Embryonic facial prominence (tissue), 1 donor: ENCODE measurements around the gene RPP40.
"Not testable (repeated sequence)": the region's sequence is repeated elsewhere in the genome, so short reads cannot be mapped to it uniquely, and the experiment has no call there.

Experiments
- DNase-seq: peaks from one replicate; pipeline ENCODE4 v3.0.0-alpha.2; 2016; ENCODE audit errors: extremely low spot score

Gene RPP40

DNA sequence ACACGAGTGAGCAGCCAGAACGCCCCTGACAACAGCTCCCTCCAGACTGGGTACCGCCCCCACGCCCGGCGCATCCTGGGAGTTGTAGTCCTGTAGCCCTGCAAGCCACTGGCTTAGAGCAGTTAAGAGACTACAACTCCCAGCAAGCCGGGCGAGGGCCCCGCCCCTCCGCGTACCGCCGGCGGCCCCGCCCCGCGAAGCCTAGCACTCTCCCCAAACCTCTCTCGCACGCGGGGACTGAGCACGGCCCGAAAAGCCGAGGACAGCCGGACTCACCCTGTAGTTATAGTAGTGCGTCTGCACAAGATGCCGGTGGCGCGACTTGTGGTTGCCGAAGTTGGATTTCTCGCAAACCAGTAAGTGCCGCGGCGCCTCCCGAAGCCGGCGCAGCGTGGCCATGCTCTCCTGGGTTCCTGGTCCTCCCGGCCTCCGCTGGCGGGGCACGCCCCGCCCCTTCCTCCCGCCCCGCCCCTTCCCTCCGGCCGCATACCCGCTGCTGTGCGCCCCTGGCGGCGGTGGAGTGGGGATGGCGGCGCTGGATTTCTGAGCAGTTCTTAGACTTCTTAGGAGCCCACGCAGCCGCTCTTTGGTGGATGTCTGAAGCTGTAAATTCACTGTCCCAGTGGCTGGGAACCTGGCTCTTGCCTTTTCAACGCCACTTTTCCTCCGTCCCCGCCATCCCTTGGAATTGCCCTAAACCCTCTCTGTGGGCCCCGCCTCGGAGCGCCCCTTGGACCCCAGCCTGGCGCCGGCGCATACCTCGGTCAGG, at the start of gene RPP40:
RPP40 (minus strand) TSS at position 434 of the 769 bp plus-strand sequence; CDS start at position 399, 35 bp downstream.
- DNase-seq, result peak; percentile 94

GRCh38 chr6:5053038-5053437, 49.2 kb upstream of the RPP40 start:
- no peak for DNase-seq

DNA sequence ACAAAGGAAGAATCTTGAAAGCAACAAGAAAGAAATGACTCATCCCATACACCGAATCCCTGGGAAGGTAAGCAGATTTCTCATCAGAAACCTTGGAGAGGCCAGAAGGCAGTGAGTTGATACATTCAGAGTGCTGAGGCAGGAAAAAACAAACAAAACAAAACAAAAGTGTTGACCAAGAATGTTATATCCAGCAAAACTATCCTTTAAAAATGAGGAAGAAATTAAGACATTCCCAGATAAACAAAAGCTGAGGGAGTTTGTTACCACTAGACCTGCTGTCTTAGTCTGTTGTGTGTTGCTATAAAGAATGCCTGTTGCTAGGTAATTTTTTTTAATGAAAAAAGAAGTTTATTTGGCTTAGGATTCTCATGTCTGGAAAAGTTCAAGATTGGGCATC, 47.6 kb upstream of the RPP40 start:
- no peak for DNase-seq

- no peak for DNase-seq
Observed at GRCh38 chr6:5050009-5050408, 46.2 kb upstream of the RPP40 start.

DNA sequence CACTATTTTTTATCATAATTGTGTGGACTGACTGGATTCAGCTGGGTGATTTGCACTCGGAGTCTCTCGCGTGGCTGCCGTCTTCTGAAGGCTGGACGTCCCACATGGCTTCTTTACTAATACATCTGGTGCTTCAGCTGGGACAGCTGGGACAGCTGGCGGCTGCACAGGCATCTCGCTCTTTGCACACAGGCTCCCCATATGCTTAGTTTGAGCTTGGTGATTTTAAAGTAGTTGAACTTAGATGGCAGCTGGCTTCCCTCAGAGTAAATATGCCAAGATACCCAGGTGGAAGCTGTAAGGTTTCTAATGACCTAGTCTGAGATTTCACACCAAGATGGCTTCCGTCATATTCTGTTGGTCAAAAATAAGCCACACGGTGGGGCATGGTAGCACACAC, 42.6 kb upstream of the RPP40 start:
- DNase-seq, result no peak

- DNase-seq, result no peak
Observed at GRCh38 chr6:5045416-5045815, 41.6 kb upstream of the RPP40 start.

GRCh38 chr6:5044866-5045265, 41.0 kb upstream of the RPP40 start:
- DNase-seq, result no peak

DNA sequence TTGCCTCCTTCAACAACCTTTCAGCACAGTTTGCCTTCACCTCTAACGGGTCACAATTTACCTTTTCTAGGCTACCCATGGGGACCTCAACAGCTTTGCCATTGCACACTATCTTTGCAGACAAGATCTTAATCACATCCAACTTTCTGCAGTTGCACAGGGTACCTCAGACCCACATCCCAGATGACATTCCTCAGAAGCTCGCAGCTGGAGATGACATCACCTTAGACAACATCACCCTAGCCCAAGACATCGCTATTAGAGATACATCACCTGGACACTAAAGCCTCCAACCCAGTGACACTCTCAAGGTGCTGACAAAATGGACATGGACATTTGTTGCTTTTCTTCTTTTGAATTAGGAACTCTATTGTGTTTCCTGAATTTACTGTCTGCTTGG, 38.6 kb upstream of the RPP40 start:
- DNase-seq, result no peak

DNA sequence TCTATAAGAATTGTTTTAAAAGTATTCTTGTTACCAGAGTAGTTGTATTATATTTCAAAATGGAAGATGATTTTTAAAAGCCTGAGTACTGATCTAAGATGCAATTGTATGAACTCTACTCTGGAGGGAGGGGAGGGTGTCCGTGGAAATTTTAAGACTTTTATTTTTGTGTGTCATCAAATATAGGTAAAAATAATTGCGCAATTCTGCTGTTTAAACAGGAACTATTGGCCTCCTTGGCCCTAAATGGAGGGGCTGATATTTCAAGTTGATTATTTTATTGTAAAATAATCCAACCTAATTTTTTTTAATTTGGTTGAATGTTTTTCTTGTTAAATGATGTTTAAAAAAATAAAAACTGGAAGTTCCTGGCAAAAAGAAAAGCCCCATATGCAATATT, 38.1 kb upstream of the RPP40 start:
- DNase-seq, result no peak

- DNase-seq, result no peak
Observed at GRCh38 chr6:5036269-5036668, 32.4 kb upstream of the RPP40 start.

GRCh38 chr6:5034736-5035135, 30.9 kb upstream of the RPP40 start:
- no peak for DNase-seq

GRCh38 chr6:5034328-5034727, 30.5 kb upstream of the RPP40 start:
- no peak for DNase-seq

- DNase-seq, result not testable (repeated sequence)
Observed at GRCh38 chr6:5033214-5033904, 29.5 kb upstream of the RPP40 start.

DNA sequence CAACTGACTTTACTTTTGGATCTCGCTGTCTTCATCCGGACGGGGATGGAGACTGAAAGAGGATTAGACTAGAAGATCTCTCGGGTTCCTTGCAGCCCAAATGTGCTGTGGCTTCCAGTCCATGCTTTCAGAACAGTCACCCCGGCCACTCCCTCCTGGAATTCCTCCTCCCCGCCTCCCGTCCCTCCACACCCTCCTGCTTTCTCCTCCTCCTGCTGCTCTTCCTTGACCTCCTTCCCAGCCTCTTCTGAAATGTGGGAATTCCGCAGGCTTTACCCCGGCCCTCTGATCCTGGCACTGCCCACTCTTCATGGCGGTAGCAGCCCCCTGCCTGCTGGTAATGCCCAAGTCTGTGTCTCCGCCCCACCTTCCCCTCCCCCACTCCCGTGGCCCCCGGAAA, 28.9 kb upstream of the RPP40 start:
- DNase-seq, result not testable (repeated sequence)

- no peak for DNase-seq
Observed at GRCh38 chr6:5031150-5031549, 27.3 kb upstream of the RPP40 start.

GRCh38 chr6:5030596-5031136, 26.8 kb upstream of the RPP40 start:
- DNase-seq, result no peak

DNA sequence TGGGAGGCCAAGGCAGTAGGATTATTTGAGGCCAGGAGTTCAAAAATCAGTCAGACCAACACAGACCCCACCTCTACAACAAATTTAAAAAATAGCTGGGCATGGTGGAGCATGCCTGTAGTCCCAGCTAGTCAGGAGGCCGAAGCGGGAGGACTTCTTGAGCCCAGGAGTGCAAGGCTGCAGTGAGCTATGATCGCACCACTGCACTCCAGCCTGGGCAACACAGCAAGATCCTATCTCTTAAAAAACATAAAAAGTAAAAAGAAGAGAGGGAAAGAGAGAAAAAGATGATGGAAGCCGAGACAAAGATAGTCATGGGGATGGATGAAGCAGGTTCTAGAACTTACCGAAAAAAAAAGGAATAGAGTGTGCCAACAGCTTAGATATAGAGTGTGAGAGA, 25.8 kb upstream of the RPP40 start:
- DNase-seq, result no peak

DNA sequence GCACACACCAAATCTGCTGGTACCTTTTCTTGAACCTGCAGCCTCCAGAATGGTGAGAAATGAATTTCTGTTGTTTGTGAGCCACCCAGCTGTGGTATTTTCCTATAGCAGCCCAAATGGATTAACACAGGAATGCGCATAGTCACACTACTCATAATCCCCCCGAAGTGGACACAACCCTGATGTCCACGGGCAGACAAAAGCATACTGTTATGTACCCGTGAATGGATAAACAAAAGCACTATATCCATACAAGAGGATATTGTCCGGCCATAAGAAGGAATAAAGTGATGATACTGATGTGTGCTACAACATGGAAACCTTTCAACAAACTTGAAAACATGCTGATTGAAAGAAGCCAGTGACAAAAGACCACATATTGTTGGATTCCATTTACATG, 25.1 kb upstream of the RPP40 start:
- DNase-seq, result no peak

- no peak for DNase-seq
Observed at GRCh38 chr6:5028301-5028700, 24.5 kb upstream of the RPP40 start.

GRCh38 chr6:5025911-5026819, 22.3 kb upstream of the RPP40 start:
- DNase-seq, result peak; percentile 26

GRCh38 chr6:5023923-5024322, 20.1 kb upstream of the RPP40 start:
- DNase-seq, result no peak

- DNase-seq, result no peak
Observed at GRCh38 chr6:5020142-5020541, 16.3 kb upstream of the RPP40 start.
